Panc1 (cell line): ENCODE measurements around the gene CAMK1G. TPM values are rescaled to one million over a fixed set of nuclear protein-coding genes. Genes with fewer than 3 reads are reported as not detected.

Experiments used
- ATAC-seq: fragments of 200-7000 bp; cut with Tn5 transposase; 2 replicates; pipeline ENCODE4 v1.9.1; 2020; ENCODE audit warnings: mild to moderate bottlenecking, moderate library complexity
- BruUV-seq: library from RNA; stranded (reverse); fragments of 400-500 nt; replicated peaks from 2 replicates; lab custom pipeline; 2021; lab: Mats Ljungman, UMichigan
- CTCF ChIA-PET: fragments of 300-600 bp; sonication (Branson Sonifier 250); formaldehyde crosslinking; loops from one replicate; lab custom pipeline; 2022; ENCODE audit warnings: antibody characterized with exemption; lab: Charles Lee
- POLR2A ChIA-PET: fragments of 300-600 bp; sonication (Branson Sonifier 250); formaldehyde crosslinking; loops from one replicate; lab custom pipeline; 2022; ENCODE audit warnings: antibody characterized with exemption; lab: Charles Lee
- DNase-seq: peaks from one replicate; pipeline ENCODE4 v3.0.0-alpha.2; 2010; ENCODE audit warnings: low read depth, low spot score
- H3K27ac ChIP-seq: 2 replicates; pipeline ENCODE4 v1.5.1; 2011; ENCODE audit warnings: mild to moderate bottlenecking, low read length, inconsistent platforms
- H3K27me3 ChIP-seq: fragments of 200-500 bp; sonication (Bioruptor generic); 2 replicates; pipeline ENCODE4 v1.6.0; 2014; ENCODE audit warnings: low read length, inconsistent platforms; ENCODE audit not compliant: control insufficient read depth, insufficient read depth
- H3K36me3 ChIP-seq: fragments of 200-500 bp; sonication (Bioruptor generic); 2 replicates; pipeline ENCODE4 v1.5.1; 2014; ENCODE audit warnings: inconsistent platforms, mild to moderate bottlenecking, low read length, moderate library complexity; ENCODE audit not compliant: control insufficient read depth, insufficient read depth
- H3K4me1 ChIP-seq: 2 replicates; pipeline ENCODE4 v1.5.1; 2011; ENCODE audit warnings: inconsistent platforms, mild to moderate bottlenecking, low read length, moderate library complexity; ENCODE audit not compliant: control insufficient read depth, insufficient read depth
- H3K4me3 ChIP-seq, 2 experiments: 2 replicates each; pipeline ENCODE4 v1.5.1; 2011 to 2012; ENCODE audit warnings: low read depth in 2 of 2, low read length in 2 of 2, mild to moderate bottlenecking in 2 of 2, inconsistent platforms in 1 of 2, moderate library complexity in 1 of 2
- H3K9me3 ChIP-seq: fragments of 200-500 bp; sonication (Bioruptor generic); 2 replicates; pipeline ENCODE4 v1.5.1; 2014; ENCODE audit warnings: low read depth, mild to moderate bottlenecking, inconsistent platforms, low read length, moderate library complexity; ENCODE audit not compliant: control insufficient read depth, insufficient read depth
- CTCF ChIP-seq: fragments of 450-650 bp; IDR thresholded peaks from 2 replicates; pipeline ENCODE4 v1.5.1; 2017; ENCODE audit warnings: mild to moderate bottlenecking
- POLR2AphosphoS5 ChIP-seq: IDR thresholded peaks from 2 replicates; pipeline ENCODE4 v1.6.1; 2012; ENCODE audit warnings: mild to moderate bottlenecking, low read depth, low read length, moderate library complexity
- REST ChIP-seq, 2 experiments: IDR thresholded peaks; 2 replicates each; pipeline ENCODE4 v1.6.1; 2011 to 2012; ENCODE audit warnings: low read depth in 2 of 2, control low read depth in 1 of 2, low read length in 1 of 2, mild to moderate bottlenecking in 1 of 2, moderate library complexity in 1 of 2; ENCODE audit not compliant: insufficient read depth in 1 of 2
- SIN3A ChIP-seq: IDR thresholded peaks from 2 replicates; pipeline ENCODE4 v1.6.1; 2012; ENCODE audit warnings: low read depth, mild to moderate bottlenecking, low read length, moderate library complexity, borderline replicate concordance; ENCODE audit not compliant: insufficient read depth
- TCF7L2 ChIP-seq: IDR thresholded peaks from 2 replicates; pipeline ENCODE4 v1.6.1; 2011; ENCODE audit warnings: mild to moderate bottlenecking, low read depth, low read length, inconsistent platforms
- in situ Hi-C: cut with HindIII; loops from 2 replicates; pipeline ENCODE4 v1.10.0; 2016; ENCODE audit warnings: low sequenced_read_pairs, low pct_unique_long_range_greater_than_20kb
- intact Hi-C: fragments of 100-400 bp; cut with micrococcal nuclease; formaldehyde crosslinking; loops from one replicate; pipeline ENCODE4 v1.10.0; 2022; ENCODE audit not compliant: unreplicated experiment
- microRNA-seq: library from miRNA; unstranded; fragments of <30 nt; microRNA quantifications from one replicate; pipeline ENCODE4 v1.1.0, GENCODE V29; 2020; ENCODE audit not compliant: unreplicated experiment
- total RNA-seq: library from RNA; stranded (reverse); gene quantifications from one replicate; pipeline ENCODE4 v1.2.1, GENCODE V29; 2021; ENCODE audit not compliant: unreplicated experiment

Gene CAMK1G
- total RNA-seq, 1 experiment from 2014 or later = not detected

- intact Hi-C loops = no loop called here
- TF ChIP-seq POLR2AphosphoS5 (no peak), SIN3A (no peak), TCF7L2 (no peak), REST (IDR thresholded peaks at IDR 0.05; ENCODE audit: insufficient read depth in 1 of 2, low read depth in 2 of 2, low read length in 1 of 2) (no peak), CTCF (no peak)
- Histone ChIP-seq H3K27me3 (no peaks in the 10 kb centered on the region), H3K4me1 (no peaks in the 10 kb centered on the region), H3K9me3 (no peaks in the 10 kb centered on the region), H3K36me3 (no peaks in the 10 kb centered on the region), H3K4me3 (no peak overlapping the region), H3K27ac (no peak overlapping the region)
- no TSS peak for BruUV-seq
- in situ Hi-C loops = no loop called here
- ChIA-PET POLR2A (no interaction called here), CTCF (no interaction called here)
- ATAC-seq = no peak
- DNase-seq = no peak
These were observed 79.4 kb downstream of the CAMK1G start for GRCh38 chr1:209662879-209663327.

Small RNAs within 50 kb of the gene (microRNA-seq; reads per million reads assigned to microRNA genes)
- not detected for gene MIR4260

Other genes with a start within 250 kb of the CAMK1G start
- gene LAMB3, start 68.7 kb downstream of the CAMK1G start, total RNA-seq = 0.85 TPM
- 2.5 TPM for gene G0S2, start 91.7 kb downstream of the CAMK1G start, total RNA-seq
- gene HSD11B1, start 121.1 kb downstream of the CAMK1G start, total RNA-seq = not detected
- gene TRAF3IP3, start 172.3 kb downstream of the CAMK1G start, total RNA-seq = 0.67 TPM
- 1.7 TPM for gene C1orf74, start 200.8 kb downstream of the CAMK1G start, total RNA-seq
- 0.64 TPM for gene IRF6, start 222.4 kb downstream of the CAMK1G start, total RNA-seq
- 9.5 TPM for gene UTP25, start 244.3 kb downstream of the CAMK1G start, total RNA-seq